GM21619 (cell line): ENCODE data around the gene GCAT.

Experiments
- ATAC-seq: cut with Tn5 transposase; IDR thresholded peaks from one replicate; pipeline ENCODE4 v1.9.1; 2021; ENCODE audit not compliant: unreplicated experiment

GCAT gene

GRCh38 chr22:37806409-37807333 is 1.1 kb upstream of the GCAT start:
- no peak for ATAC-seq

- no peak for ATAC-seq
Observed at GRCh38 chr22:37808294-37808657, 542 bp downstream of the GCAT start.

GRCh38 chr22:37809672-37810333 is 2.1 kb downstream of the GCAT start:
- ATAC-seq, result no peak

GRCh38 chr22:37811867-37812266 is 4.1 kb downstream of the GCAT start:
- ATAC-seq, result no peak

GRCh38 chr22:37812869-37813678 is 5.3 kb downstream of the GCAT start:
- no peak for ATAC-seq

GRCh38 chr22:37815593-37815992 is 7.9 kb downstream of the GCAT start:
- no peak for ATAC-seq

GRCh38 chr22:37816543-37817180 is 8.9 kb downstream of the GCAT start:
- ATAC-seq, result no peak

GRCh38 chr22:37817705-37818408 is 10.1 kb downstream of the GCAT start:
- ATAC-seq, result no peak

GRCh38 chr22:37818409-37819104 is 10.8 kb downstream of the GCAT start:
- ATAC-seq, result no peak

GRCh38 chr22:37819105-37819433 is 11.3 kb downstream of the GCAT start:
- ATAC-seq, result no peak

- no peak for ATAC-seq
Observed at GRCh38 chr22:37820350-37820749, 12.6 kb downstream of the GCAT start.

- ATAC-seq, result no peak
Observed at GRCh38 chr22:37822079-37822833, 14.5 kb downstream of the GCAT start.

- ATAC-seq, result no peak
Observed at GRCh38 chr22:37823134-37823985, 15.6 kb downstream of the GCAT start, which contains the start of gene GALR3. GALR3 (plus strand) TSS chr22:37823382; CDS start chr22:37823407, 25 bp downstream.

- no peak for ATAC-seq
Observed at GRCh38 chr22:37824674-37825641, 17.2 kb downstream of the GCAT start.

GRCh38 chr22:37827056-37827455 is 19.3 kb downstream of the GCAT start:
- no peak for ATAC-seq

- no peak for ATAC-seq
Observed at GRCh38 chr22:37830093-37830842, 22.5 kb downstream of the GCAT start.
